ENCODE measurements around the gene PLD1. TPM values are rescaled to one million over a fixed set of nuclear protein-coding genes. Genes with fewer than 3 reads are reported as not detected.

Gene PLD1
- total RNA-seq, 1 donor from 2014 or later = 0.21 TPM

DNA sequence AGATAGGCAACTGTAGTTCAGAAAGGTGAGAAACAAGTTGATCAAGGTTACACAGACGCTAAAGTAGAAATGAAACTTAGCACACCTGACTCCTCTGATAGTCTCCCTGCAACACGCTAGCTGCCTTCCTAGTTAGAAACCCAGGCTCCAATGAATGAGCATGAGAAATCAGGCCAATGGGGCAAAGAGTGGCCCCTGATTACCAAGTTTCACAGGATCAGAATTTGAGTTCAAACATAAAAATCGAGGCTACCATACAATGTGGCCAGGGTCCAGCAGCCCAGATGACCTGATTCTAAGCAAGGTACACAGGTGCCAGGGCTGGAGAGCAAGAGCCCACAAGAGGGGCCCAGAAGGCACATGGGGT is 7.7 kb downstream of the PLD1 start:
- Histone ChIP-seq H3K4me3 (no peak overlapping the region), H3F3A (ENCODE audit: low read depth) (no peaks in the 10 kb centered on the region), H3K79me2 (ENCODE audit: low read depth) (no peaks in the 10 kb centered on the region), H3K36me3 (no peaks in the 10 kb centered on the region), H3K4me2 (no peak overlapping the region), H3K9ac (no peak overlapping the region), H2AFZ (replicated peaks) (no peak overlapping the region), H3K27ac (no peak overlapping the region), H4K20me1 (ENCODE audit: low read depth) (no peaks in the 10 kb centered on the region), H3K27me3 (no peaks in the 10 kb centered on the region), H3K4me1 (no peaks in the 10 kb centered on the region), H3K9me3 (ENCODE audit: low read depth) (no peaks in the 10 kb centered on the region)
- peaks cover 2% of the 10 kb centered on the region for H3K9me3 Mint-ChIP-seq
- H3K27me3 Mint-ChIP-seq (ENCODE audit: insufficient read depth, low read depth) = no peaks in the 10 kb centered on the region
- no peak for TF ChIP-seq EZH2 (IDR thresholded peaks at IDR 0.05)
- no peak for TF ChIP-seq EZH2phosphoT487 (IDR thresholded peaks at IDR 0.05)
- TF ChIP-seq, protein P1, sequence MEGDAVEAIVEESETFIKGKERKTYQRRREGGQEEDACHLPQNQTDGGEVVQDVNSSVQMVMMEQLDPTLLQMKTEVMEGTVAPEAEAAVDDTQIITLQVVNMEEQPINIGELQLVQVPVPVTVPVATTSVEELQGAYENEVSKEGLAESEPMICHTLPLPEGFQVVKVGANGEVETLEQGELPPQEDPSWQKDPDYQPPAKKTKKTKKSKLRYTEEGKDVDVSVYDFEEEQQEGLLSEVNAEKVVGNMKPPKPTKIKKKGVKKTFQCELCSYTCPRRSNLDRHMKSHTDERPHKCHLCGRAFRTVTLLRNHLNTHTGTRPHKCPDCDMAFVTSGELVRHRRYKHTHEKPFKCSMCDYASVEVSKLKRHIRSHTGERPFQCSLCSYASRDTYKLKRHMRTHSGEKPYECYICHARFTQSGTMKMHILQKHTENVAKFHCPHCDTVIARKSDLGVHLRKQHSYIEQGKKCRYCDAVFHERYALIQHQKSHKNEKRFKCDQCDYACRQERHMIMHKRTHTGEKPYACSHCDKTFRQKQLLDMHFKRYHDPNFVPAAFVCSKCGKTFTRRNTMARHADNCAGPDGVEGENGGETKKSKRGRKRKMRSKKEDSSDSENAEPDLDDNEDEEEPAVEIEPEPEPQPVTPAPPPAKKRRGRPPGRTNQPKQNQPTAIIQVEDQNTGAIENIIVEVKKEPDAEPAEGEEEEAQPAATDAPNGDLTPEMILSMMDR (IDR thresholded peaks at IDR 0.05) = no peak
- DNase-seq (ENCODE audit: low spot score) = no peak
- no peaks in the 10 kb centered on the region for H3K36me3 Mint-ChIP-seq
- H3K4me1 Mint-ChIP-seq = peaks cover 11% of the 10 kb centered on the region
- no peak overlapping the region for H3K27ac Mint-ChIP-seq
- no peak overlapping the region for H3K4me3 Mint-ChIP-seq

- Histone ChIP-seq H2AFZ (replicated peaks) (no peak overlapping the region), H3K4me2 (no peak overlapping the region), H3K9me3 (ENCODE audit: low read depth) (no peaks in the 10 kb centered on the region), H3K79me2 (ENCODE audit: low read depth) (no peaks in the 10 kb centered on the region), H3F3A (ENCODE audit: low read depth) (no peaks in the 10 kb centered on the region), H3K27ac (no peak overlapping the region), H4K20me1 (ENCODE audit: low read depth) (no peaks in the 10 kb centered on the region), H3K4me3 (no peak overlapping the region), H3K27me3 (no peaks in the 10 kb centered on the region), H3K9ac (no peak overlapping the region), H3K4me1 (no peaks in the 10 kb centered on the region), H3K36me3 (no peaks in the 10 kb centered on the region)
- no peak for DNase-seq (ENCODE audit: low spot score)
- H3K36me3 Mint-ChIP-seq = no peaks in the 10 kb centered on the region
- H3K4me3 Mint-ChIP-seq = no peak overlapping the region
- no peak overlapping the region for H3K27ac Mint-ChIP-seq
- no peaks in the 10 kb centered on the region for H3K27me3 Mint-ChIP-seq (ENCODE audit: insufficient read depth, low read depth)
- TF ChIP-seq EZH2phosphoT487 (IDR thresholded peaks at IDR 0.05) = no peak
- TF ChIP-seq, protein P1 (IDR thresholded peaks at IDR 0.05) = no peak
- TF ChIP-seq EZH2 (IDR thresholded peaks at IDR 0.05) = no peak
- H3K9me3 Mint-ChIP-seq = peaks cover 2% of the 10 kb centered on the region
- H3K4me1 Mint-ChIP-seq = peaks cover 11% of the 10 kb centered on the region
Measured at GRCh38 chr3:171801738-171802589, 8.3 kb downstream of the PLD1 start.

- no peaks in the 10 kb centered on the region for H3K36me3 ChIP-seq
- no peaks in the 10 kb centered on the region for H3K9me3 ChIP-seq (ENCODE audit: low read depth)
- no peak overlapping the region for H3K9ac ChIP-seq
- no peaks in the 10 kb centered on the region for H3K4me1 ChIP-seq
- Mint-ChIP-seq H3K9me3 (peaks cover 2% of the 10 kb centered on the region), H3K4me3 (no peak overlapping the region), H3K27ac (no peak overlapping the region), H3K4me1 (peaks cover 6% of the 10 kb centered on the region), H3K27me3 (ENCODE audit: insufficient read depth, low read depth) (no peaks in the 10 kb centered on the region), H3K36me3 (no peaks in the 10 kb centered on the region)
- no peak overlapping the region for H3K4me2 ChIP-seq
- H3K79me2 ChIP-seq (ENCODE audit: low read depth) = no peaks in the 10 kb centered on the region
- H4K20me1 ChIP-seq (ENCODE audit: low read depth) = no peaks in the 10 kb centered on the region
- H3F3A ChIP-seq (ENCODE audit: low read depth) = no peaks in the 10 kb centered on the region
- H3K4me3 ChIP-seq = no peak overlapping the region
- H2AFZ ChIP-seq (replicated peaks) = no peak overlapping the region
- no peak for DNase-seq (ENCODE audit: low spot score)
- no peaks in the 10 kb centered on the region for H3K27me3 ChIP-seq
- no peak overlapping the region for H3K27ac ChIP-seq
- TF ChIP-seq EZH2 (IDR thresholded peaks at IDR 0.05) = no peak
- TF ChIP-seq, protein P1 (IDR thresholded peaks at IDR 0.05) = no peak
- TF ChIP-seq EZH2phosphoT487 (IDR thresholded peaks at IDR 0.05) = no peak
Measured at GRCh38 chr3:171799501-171799900, 10.8 kb downstream of the PLD1 start.
